Esophagus squamous epithelium (tissue), 5 donors: ENCODE measurements around the gene MALRD1. TPM values are rescaled to one million over a fixed set of nuclear protein-coding genes. Genes with fewer than 3 reads are reported as not detected.
"Not testable (repeated sequence)": the region's sequence is repeated elsewhere in the genome, so short reads cannot be mapped to it uniquely, and the experiment has no call there.

ENCODE experiments used
- DNase-seq: peaks from one replicate; lab custom pipeline; 2025; lab: John Stamatoyannopoulos, UW
- H3K27ac ChIP-seq, 4 donors: fragments of 200-600 bp; sonication (generic); one replicate each; pipeline ENCODE4 v1.5.1; 2016 to 2019; ENCODE audit warnings: mild to moderate bottlenecking in 1 of 4
- H3K27me3 ChIP-seq, 4 donors: fragments of 200-600 bp; sonication (generic); 1 replicate in 3 of 4; 2 replicates in 1 of 4; pipeline versions ENCODE4 v1.5.1 to v1.6.0; 2017 to 2021; ENCODE audit warnings: antibody characterized with exemption in 1 of 4
- H3K36me3 ChIP-seq, 3 donors: fragments of 200-600 bp; sonication (generic); one replicate each; pipeline ENCODE4 v1.5.1; 2016 to 2019
- H3K4me1 ChIP-seq, 3 donors: fragments of 200-600 bp; sonication (generic); one replicate each; pipeline ENCODE4 v1.5.1; 2017 to 2019
- H3K4me3 ChIP-seq, 4 donors: fragments of 200-600 bp; sonication (generic); 1 replicate in 3 of 4; 2 replicates in 1 of 4; pipeline ENCODE4 v1.5.1; 2016 to 2019; ENCODE audit warnings: mild to moderate bottlenecking in 2 of 4, moderate library complexity in 1 of 4
- H3K9me3 ChIP-seq, 3 donors: fragments of 200-600 bp; sonication (generic); one replicate each; pipeline ENCODE4 v1.5.1; 2016 to 2019
- CTCF ChIP-seq, 6 experiments: fragments of 450-650 bp in 4 of 6; fragments of 200-600 bp in 2 of 6; sonication (generic) in 2 of 6; IDR thresholded peaks; one replicate each; pipeline ENCODE4 v1.5.1; 2016 to 2019; ENCODE audit warnings: antibody characterized with exemption in 6 of 6, mild to moderate bottlenecking in 4 of 6, moderate library complexity in 4 of 6
- POLR2A ChIP-seq, 4 donors: fragments of 450-650 bp; IDR thresholded peaks; one replicate each; pipeline ENCODE4 v1.6.1; 2017; ENCODE audit warnings: antibody characterized with exemption in 4 of 4, mild to moderate bottlenecking in 4 of 4, moderate library complexity in 3 of 4
- WGBS, 2 donors: methylation state at CpG; one replicate each; pipeline ENCODE4 v1.1.5; 2018; 5-methylcytosine and 5-hydroxymethylcytosine counted together
- intact Hi-C: fragments of 100-400 bp; cut with DNase I; formaldehyde crosslinking; loops from one replicate; pipeline ENCODE4 v1.15.0; 2022
- total RNA-seq, 4 donors: library from RNA; depleted of rRNA; stranded (reverse); fragments of >200 nt; gene quantifications; one replicate each; pipeline ENCODE4 v1.1.0, GENCODE V29; 2016
- donor health status: DM: yes; HTN: yes; CAD: no.

MALRD1 gene
- total RNA-seq, 4 donors from 2014 or later: 0.38 TPM; not detected in 3

- DNase-seq: no peak
- Histone ChIP-seq H3K4me3 (no peak overlapping the region), H3K36me3 (no peaks in the 10 kb centered on the region), H3K4me1 (no peaks in the 10 kb centered on the region), H3K27me3 (no peaks in the 10 kb centered on the region), H3K27ac (no peak overlapping the region), H3K9me3 (no peaks in the 10 kb centered on the region)
- intact Hi-C loops: no loop called here
- 30 to 75% methylated on average over 1 of the region's 1 CpG for WGBS, 2 donors
- TF ChIP-seq POLR2A (IDR thresholded peaks at IDR 0.05) (no peak), CTCF (IDR thresholded peaks at IDR 0.05) (no peak)
Measured at GRCh38 chr10:19498393-19499290, 450.0 kb downstream of the MALRD1 start.

- Histone ChIP-seq H3K36me3 (no peaks in the 10 kb centered on the region), H3K9me3 (no peaks in the 10 kb centered on the region), H3K27me3 (no peaks in the 10 kb centered on the region), H3K27ac (no peak overlapping the region), H3K4me1 (no peaks in the 10 kb centered on the region), H3K4me3 (no peak overlapping the region)
- WGBS, 2 donors: 30 to 43% methylated on average over 1 of the region's 1 CpG
- intact Hi-C loops: no loop called here
- no peak for DNase-seq
- TF ChIP-seq CTCF (IDR thresholded peaks at IDR 0.05) (no peak), POLR2A (IDR thresholded peaks at IDR 0.05) (no peak)
Measured at GRCh38 chr10:19499291-19499770, 450.7 kb downstream of the MALRD1 start.

GRCh38 chr10:19500959-19501358 is 452.4 kb downstream of the MALRD1 start:
- no peak for DNase-seq
- no peak overlapping the region for H3K4me3 ChIP-seq
- H3K27me3 ChIP-seq: no peaks in the 10 kb centered on the region
- no peak overlapping the region for H3K27ac ChIP-seq
- intact Hi-C loops: no loop called here
- H3K9me3 ChIP-seq: no peaks in the 10 kb centered on the region
- H3K36me3 ChIP-seq: no peaks in the 10 kb centered on the region
- WGBS, 2 donors: 63 to 85% methylated on average over 1 of the region's 1 CpG
- no peak for TF ChIP-seq POLR2A (IDR thresholded peaks at IDR 0.05)
- no peak for TF ChIP-seq CTCF (IDR thresholded peaks at IDR 0.05)
- H3K4me1 ChIP-seq: no peaks in the 10 kb centered on the region

- DNase-seq: no peak
- H3K27me3 ChIP-seq: no peaks in the 10 kb centered on the region
- TF ChIP-seq POLR2A (IDR thresholded peaks at IDR 0.05): no peak
- no peak for TF ChIP-seq CTCF (IDR thresholded peaks at IDR 0.05)
- no peaks in the 10 kb centered on the region for H3K9me3 ChIP-seq
- no peaks in the 10 kb centered on the region for H3K4me1 ChIP-seq
- intact Hi-C loops: no loop called here
- H3K4me3 ChIP-seq: no peak overlapping the region
- no peak overlapping the region for H3K27ac ChIP-seq
- WGBS, 2 donors: 73 to 75% methylated on average over 6 of the region's 6 CpGs
- H3K36me3 ChIP-seq: no peaks in the 10 kb centered on the region
Measured at GRCh38 chr10:19505320-19506312, 457.0 kb downstream of the MALRD1 start.

GRCh38 chr10:19510005-19510732 is 461.6 kb downstream of the MALRD1 start:
- H3K36me3 ChIP-seq, intact Hi-C loops, H3K9me3 ChIP-seq, DNase-seq, H3K27me3 ChIP-seq, H3K4me1 ChIP-seq, H3K4me3 ChIP-seq, H3K27ac ChIP-seq: not testable (repeated sequence)
- WGBS, 2 donors: 27 to 32% methylated on average over 8 of the region's 8 CpGs
